ENCODE data around the gene ZNRF4.

- TF ChIP-seq CTCF (IDR thresholded peaks at IDR 0.05) = no peak
- no peak for TF ChIP-seq POLR2A (IDR thresholded peaks at IDR 0.05)
Observed at GRCh38 chr19:5478241-5478924, 23.2 kb downstream of the ZNRF4 start.
